ENCODE results near the gene SUSD3. TPM values are rescaled to one million over a fixed set of nuclear protein-coding genes. Genes with fewer than 3 reads are reported as not detected.
A peak's percentile ranks its signal among the peaks of the same experiment; 100 is the strongest.

SUSD3 gene
- total RNA-seq, 2 experiments from 2014 or later, result 27.1 to 28.8 TPM

DNA sequence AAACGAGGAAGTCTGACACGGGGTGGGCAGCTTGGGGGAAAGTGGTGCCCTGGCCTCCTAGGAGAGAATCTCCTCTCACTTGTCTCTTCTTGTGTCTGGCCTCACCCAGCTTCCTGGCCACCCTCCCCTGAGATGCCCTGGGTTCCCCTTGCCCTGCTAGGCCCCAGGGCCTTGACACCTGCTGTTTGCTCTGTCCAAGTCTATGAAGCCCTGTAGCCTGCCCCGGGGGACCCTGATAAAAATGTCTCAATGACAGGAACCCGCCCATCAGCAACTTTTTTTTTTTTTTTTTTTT lies 35.0 kb upstream of the SUSD3 start:
- no peaks in the 10 kb centered on the region for H3K9me3 Mint-ChIP-seq
- H3K27me3 Mint-ChIP-seq, result no peaks in the 10 kb centered on the region
- DNase-seq, result no peak
- H3K36me3 Mint-ChIP-seq, result peaks cover 10% of the 10 kb centered on the region
- H3K4me1 Mint-ChIP-seq, result peaks cover 59% of the 10 kb centered on the region
- peak overlapping the region; percentile 80 for H3K27ac Mint-ChIP-seq
- H3K4me3 Mint-ChIP-seq, result no peak overlapping the region

GRCh38 chr9:93024646-93024910 lies 33.9 kb upstream of the SUSD3 start:
- Mint-ChIP-seq H3K27me3 (no peaks in the 10 kb centered on the region), H3K4me1 (peaks cover 63% of the 10 kb centered on the region), H3K36me3 (peaks cover 10% of the 10 kb centered on the region), H3K4me3 (no peak overlapping the region), H3K27ac (peak overlapping the region; percentile 80), H3K9me3 (no peaks in the 10 kb centered on the region)
- DNase-seq, result no peak

DNA sequence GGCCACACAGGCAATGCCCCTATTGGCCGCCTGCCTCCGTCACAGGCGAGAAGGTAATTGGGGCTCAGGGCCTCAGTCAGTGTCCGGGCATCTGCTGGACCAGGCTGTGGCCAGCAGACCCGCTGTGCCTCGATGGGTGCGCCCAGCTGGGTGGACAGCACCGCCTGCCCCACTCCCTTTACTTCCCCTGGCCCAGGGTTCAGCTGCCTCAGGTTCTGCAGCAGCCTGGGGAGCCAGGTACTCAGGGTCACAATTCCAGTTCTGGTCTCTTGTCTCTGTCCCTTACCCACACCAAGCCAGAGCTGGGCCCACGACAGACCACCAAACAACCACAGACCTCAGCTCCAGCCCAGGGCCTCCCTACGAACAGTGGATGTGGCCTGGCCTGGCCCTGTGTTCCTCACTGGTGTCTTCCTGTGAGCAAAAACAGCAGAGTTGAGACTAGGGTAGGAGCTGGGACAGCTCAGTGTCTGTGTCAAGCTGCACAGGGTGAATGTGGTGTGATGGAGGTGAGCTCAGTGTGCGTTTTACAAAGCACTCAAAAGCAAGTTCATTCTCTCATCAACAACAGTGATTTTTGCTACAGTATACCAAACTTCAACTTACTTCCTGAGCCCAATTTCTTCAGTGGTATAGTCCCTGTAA lies 33.4 kb upstream of the SUSD3 start:
- no peak for DNase-seq
- H3K27me3 Mint-ChIP-seq, result no peaks in the 10 kb centered on the region
- H3K27ac Mint-ChIP-seq, result peak overlapping the region; percentile 90
- H3K4me3 Mint-ChIP-seq, result no peak overlapping the region
- H3K36me3 Mint-ChIP-seq, result peaks cover 14% of the 10 kb centered on the region
- H3K9me3 Mint-ChIP-seq, result no peaks in the 10 kb centered on the region
- H3K4me1 Mint-ChIP-seq, result peaks cover 67% of the 10 kb centered on the region

DNA sequence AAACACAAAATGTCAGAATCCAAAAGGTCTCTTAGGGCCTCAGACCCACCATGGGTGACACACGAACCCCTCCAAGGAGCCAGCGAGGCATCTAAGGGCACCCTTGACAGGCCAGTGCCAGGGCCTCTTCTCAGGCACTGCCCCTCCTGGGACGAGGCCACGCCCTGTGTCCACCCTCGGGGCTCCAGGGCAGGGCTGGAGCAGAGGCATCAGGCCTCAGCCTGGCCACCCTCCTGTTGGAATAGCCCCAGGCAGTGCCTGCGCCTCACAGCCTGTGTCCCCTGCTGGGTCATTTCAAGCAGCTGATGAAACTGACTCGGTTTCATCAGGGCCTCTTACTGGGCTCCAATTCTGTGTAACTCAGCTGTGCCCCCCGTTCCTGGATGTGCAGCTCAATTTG lies 32.8 kb upstream of the SUSD3 start:
- Mint-ChIP-seq H3K9me3 (no peaks in the 10 kb centered on the region), H3K27ac (peak overlapping the region; percentile 90), H3K36me3 (peaks cover 16% of the 10 kb centered on the region), H3K4me1 (peaks cover 63% of the 10 kb centered on the region), H3K4me3 (no peak overlapping the region), H3K27me3 (no peaks in the 10 kb centered on the region)
- DNase-seq, result no peak

DNA sequence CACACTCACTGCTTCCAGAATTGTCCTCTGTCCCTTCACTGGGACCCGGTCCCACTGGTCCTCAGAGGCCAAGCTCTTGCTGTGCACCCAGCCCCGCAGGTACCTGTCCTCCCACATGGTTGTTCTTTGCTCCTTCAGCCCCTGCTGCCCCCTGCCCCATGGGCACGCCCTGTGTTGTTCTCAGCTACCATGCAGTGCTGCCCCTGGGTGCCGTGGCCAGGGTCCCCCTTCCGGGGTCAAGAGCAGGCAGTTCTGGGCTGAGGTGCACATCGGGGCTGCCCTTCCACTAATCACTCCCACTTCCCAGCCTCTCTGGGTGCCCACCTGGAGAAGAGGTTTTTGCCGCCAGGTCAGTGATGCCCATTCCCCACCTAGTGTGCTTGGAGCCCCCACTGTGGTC lies 31.9 kb upstream of the SUSD3 start:
- no peak for DNase-seq
- no peaks in the 10 kb centered on the region for H3K27me3 Mint-ChIP-seq
- H3K27ac Mint-ChIP-seq, result peak overlapping the region; percentile 93
- H3K4me3 Mint-ChIP-seq, result no peak overlapping the region
- no peaks in the 10 kb centered on the region for H3K9me3 Mint-ChIP-seq
- peaks cover 19% of the 10 kb centered on the region for H3K36me3 Mint-ChIP-seq
- H3K4me1 Mint-ChIP-seq, result peaks cover 65% of the 10 kb centered on the region

DNA sequence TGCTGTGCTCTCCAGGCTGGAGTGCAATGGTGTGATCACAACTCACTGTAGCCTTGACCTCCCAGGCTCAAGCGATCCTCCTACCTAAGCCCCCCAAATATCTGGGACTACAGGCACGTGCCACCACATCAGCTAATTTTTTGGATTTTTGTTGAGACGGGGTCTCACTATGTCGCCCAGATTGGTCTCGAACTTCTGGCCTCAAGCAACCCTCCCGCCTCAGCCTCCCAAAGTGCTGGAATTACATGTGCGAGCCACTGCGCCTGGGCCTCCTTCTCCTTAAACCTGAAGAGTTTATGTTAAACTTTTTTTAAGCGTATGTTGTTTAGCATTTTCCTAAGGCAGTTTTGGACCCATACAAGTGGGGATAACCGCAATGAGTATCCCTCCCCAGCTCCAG lies 30.8 kb upstream of the SUSD3 start:
- H3K9me3 Mint-ChIP-seq, result no peaks in the 10 kb centered on the region
- H3K4me3 Mint-ChIP-seq, result peak overlapping the region; percentile 66
- H3K27ac Mint-ChIP-seq, result peak overlapping the region; percentile 93
- DNase-seq, result no peak
- peaks cover 65% of the 10 kb centered on the region for H3K4me1 Mint-ChIP-seq
- peaks cover 19% of the 10 kb centered on the region for H3K36me3 Mint-ChIP-seq
- no peaks in the 10 kb centered on the region for H3K27me3 Mint-ChIP-seq

DNA sequence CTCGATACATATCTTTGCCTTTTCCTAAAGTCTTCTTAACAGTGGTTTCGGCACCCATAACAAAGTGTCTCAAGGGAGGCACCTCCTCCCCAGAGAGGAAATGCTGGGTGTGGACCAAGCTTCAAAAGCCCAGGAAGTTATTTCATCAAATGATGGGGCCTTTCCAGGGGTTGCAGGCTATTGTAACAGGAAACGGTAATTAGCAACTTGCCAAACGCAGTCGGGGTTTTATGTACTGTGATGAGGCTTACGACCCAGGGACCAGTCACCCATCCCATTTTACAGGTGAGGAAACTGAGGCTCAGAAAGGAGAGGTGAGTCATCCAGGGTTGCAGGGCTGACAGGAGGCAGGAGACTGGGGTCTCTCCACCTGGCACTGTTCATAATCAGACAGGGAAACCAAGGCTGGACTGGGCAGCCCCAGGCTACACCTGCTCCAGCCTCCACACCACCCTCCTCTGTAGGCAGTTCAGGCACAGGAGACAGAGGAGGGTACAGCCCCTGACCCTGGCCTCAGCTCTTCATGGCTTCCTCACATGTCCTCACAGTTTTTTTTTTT lies 30.0 kb upstream of the SUSD3 start:
- Mint-ChIP-seq H3K4me3 (peak overlapping the region; percentile 66), H3K27me3 (no peaks in the 10 kb centered on the region), H3K9me3 (no peaks in the 10 kb centered on the region), H3K36me3 (peaks cover 17% of the 10 kb centered on the region), H3K27ac (peak overlapping the region; percentile 93), H3K4me1 (peaks cover 62% of the 10 kb centered on the region)
- peak; percentile 44 for DNase-seq

DNA sequence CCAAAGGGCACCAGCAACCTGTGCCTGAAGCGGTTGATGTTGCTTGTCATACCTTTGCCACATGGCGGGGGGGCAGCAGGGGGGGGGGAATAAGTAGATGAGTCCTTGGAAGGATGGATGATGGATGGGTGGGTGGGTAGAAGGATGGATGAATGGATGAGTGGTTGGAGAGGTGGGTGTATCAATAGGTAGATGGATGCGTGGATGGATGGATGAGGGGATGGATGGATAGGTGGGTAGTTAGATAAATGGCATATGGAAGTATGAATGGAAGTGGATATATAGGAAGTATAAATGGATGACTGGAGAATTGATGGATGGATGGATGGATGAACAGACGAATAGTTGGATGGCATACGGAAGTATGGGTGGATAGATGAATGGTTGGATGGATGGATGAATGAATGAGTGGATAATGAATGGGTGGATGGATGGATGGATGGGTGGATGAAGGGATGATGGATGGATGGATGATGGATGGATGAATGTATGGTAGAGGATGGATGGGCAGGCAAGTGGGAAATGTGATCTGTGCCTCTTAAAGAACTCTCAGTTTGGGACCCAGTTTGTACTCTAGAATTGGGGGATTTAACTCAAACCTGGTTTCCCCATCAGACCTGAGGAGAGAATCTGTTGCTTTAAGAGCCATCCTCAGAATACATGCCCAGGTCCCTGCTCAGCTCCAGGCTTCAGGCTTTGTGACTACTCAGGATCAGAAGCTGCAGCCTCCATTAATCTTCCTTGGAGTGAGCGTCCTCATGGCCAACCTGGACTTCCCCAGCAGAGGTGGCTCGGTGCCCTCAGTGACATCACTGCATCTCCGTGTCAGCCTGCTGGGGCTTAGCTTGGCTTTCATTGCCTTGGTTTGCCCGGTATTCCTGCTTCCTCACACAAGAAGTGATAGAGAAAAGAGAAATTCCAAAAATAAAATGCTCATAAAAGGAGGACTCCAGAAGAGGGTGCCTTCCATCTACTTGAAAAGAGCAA lies 27.6 kb upstream of the SUSD3 start:
- H3K4me3 Mint-ChIP-seq, result no peak overlapping the region
- H3K27ac Mint-ChIP-seq, result no peak overlapping the region
- H3K36me3 Mint-ChIP-seq, result peaks cover 17% of the 10 kb centered on the region
- H3K9me3 Mint-ChIP-seq, result no peaks in the 10 kb centered on the region
- peaks cover 53% of the 10 kb centered on the region for H3K4me1 Mint-ChIP-seq
- DNase-seq, result no peak
- H3K27me3 Mint-ChIP-seq, result no peaks in the 10 kb centered on the region

DNA sequence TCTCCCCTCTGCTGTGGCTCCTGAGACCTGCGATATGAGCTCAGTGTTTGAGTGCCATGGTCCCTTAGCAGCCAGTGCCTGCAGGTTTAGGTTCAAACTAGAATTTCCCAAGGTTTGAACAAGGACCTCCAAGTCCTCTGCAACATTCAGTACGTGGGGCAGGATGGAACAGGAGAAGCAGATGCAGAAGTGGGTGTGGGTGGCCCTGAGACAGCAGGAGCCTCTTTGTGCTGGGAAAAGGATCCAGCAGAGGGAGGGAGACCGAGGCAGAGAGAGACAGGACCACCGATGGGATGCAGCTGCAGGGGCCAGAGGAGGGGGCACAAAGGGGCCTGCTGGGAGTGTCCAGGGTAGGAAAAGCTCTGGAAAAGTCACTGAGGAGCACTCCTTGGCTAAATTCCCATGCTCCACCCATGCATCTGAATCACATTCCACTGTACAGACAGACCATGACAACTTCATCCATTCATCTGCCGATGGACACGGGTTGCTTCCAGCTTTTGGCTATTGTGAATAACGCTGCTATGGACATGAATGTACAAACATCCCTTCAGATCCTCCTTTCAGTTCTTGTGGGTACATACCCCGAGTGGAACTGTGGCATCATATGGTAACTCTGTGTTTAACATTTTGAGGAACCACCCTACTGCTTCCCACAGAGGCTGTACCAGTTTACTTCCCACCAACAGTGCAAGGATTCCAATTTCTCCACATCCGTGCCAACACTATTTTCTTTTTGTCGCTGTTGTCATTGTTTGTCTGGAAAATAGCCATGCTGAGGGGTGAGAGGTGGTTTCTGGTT lies 26.7 kb upstream of the SUSD3 start:
- H3K4me1 Mint-ChIP-seq, result peaks cover 52% of the 10 kb centered on the region

DNA sequence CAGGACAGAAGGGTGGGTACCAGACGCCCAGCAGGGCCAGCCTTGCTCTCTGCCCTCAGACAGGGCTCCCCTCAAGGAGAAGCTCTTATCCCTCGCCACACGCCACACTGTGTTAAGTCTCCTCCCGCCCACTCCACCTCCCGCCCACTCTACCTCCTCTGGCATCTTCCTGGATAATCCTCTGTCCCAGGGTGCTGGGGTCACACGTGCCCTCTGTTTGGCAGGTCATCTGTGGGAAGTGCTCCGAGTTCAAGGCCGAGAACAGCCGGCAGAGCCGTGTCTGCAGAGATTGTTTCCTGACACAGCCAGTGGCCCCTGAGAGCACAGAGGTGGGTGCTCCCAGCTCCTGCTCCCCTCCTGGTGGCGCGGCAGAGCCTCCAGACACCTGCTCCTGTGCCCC lies 26.0 kb upstream of the SUSD3 start:
- Mint-ChIP-seq H3K27me3 (no peaks in the 10 kb centered on the region), H3K4me1 (peaks cover 52% of the 10 kb centered on the region), H3K27ac (peak overlapping the region; percentile 72), H3K36me3 (peaks cover 15% of the 10 kb centered on the region), H3K9me3 (no peaks in the 10 kb centered on the region), H3K4me3 (no peak overlapping the region)
- DNase-seq, result no peak

More for the DNA sequence above, 26.7 kb upstream of the SUSD3 start:
- peaks cover 16% of the 10 kb centered on the region for H3K36me3 Mint-ChIP-seq
- no peak for DNase-seq
- H3K27me3 Mint-ChIP-seq, result no peaks in the 10 kb centered on the region
- peak overlapping the region; percentile 29 for H3K27ac Mint-ChIP-seq
- H3K4me3 Mint-ChIP-seq, result no peak overlapping the region
- no peaks in the 10 kb centered on the region for H3K9me3 Mint-ChIP-seq

GRCh38 chr9:93033531-93033930 lies 25.0 kb upstream of the SUSD3 start:
- Mint-ChIP-seq H3K27ac (peak overlapping the region; percentile 78), H3K36me3 (peaks cover 15% of the 10 kb centered on the region), H3K4me1 (peaks cover 47% of the 10 kb centered on the region), H3K9me3 (no peaks in the 10 kb centered on the region), H3K4me3 (no peak overlapping the region), H3K27me3 (no peaks in the 10 kb centered on the region)
- DNase-seq, result no peak

DNA sequence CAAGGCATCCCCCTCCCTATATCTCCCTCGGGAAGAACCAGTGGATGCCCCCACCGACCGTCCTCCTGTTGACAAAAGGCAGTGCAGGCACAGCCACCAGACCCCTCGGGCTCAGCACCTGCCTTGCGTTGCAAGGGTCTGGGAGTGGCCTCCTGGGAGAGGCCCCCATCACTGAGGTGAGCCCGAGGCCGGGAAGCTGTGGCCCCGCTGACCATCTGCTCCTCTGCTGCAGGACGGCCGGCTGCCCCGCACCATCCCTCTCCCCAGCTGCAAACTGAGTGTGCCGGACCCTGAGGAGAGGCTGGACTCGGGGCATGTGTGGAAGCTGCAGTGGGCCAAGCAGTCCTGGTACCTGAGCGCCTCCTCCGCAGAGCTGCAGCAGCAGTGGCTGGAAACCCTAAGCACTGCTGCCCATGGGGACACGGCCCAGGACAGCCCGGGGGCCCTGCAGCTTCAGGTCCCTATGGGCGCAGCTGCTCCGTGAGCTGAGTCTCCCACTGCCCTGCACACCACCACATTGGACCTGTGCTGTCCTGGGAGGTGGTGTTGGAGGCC lies 23.3 kb upstream of the SUSD3 start:
- H3K36me3 Mint-ChIP-seq, result peaks cover 6% of the 10 kb centered on the region
- no peak overlapping the region for H3K4me3 Mint-ChIP-seq
- H3K4me1 Mint-ChIP-seq, result peaks cover 35% of the 10 kb centered on the region
- H3K27ac Mint-ChIP-seq, result no peak overlapping the region
- DNase-seq, result no peak
- no peaks in the 10 kb centered on the region for H3K9me3 Mint-ChIP-seq
- no peaks in the 10 kb centered on the region for H3K27me3 Mint-ChIP-seq

- no peak for DNase-seq
- Mint-ChIP-seq H3K4me3 (no peak overlapping the region), H3K27me3 (no peaks in the 10 kb centered on the region), H3K27ac (no peak overlapping the region), H3K36me3 (peaks cover 3% of the 10 kb centered on the region), H3K4me1 (peaks cover 32% of the 10 kb centered on the region), H3K9me3 (no peaks in the 10 kb centered on the region)
Observed at GRCh38 chr9:93035821-93036351, 22.6 kb upstream of the SUSD3 start.

DNA sequence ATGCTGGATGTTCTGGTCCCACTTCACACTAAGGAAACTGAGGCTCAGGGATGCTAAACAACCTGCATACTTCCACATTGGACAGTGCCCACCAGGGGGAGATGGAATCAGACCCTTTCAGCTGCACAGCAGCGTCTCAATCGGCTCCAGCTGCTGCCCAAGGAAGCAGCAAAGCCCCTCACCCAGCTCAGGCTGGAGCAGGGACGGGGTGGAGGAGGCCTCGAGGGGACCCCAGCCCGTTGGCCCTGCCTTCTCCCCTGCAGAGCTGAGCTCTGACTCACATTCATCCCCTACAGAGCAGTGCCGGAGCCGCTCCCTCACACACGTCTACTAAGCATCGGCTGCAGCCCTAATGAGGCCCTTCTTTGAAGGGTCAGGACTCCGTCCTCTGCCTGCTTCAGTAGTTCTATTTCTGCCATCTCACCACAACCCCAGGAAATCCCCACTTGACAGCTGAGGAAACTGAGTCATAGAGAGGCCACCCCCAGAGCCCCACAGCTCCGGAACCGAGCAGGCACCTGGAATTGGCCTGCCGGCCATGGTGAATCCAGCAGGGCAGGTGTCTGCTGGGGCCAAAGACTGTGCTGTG lies 21.5 kb upstream of the SUSD3 start:
- Mint-ChIP-seq H3K4me1 (peaks cover 35% of the 10 kb centered on the region), H3K4me3 (no peak overlapping the region), H3K27ac (peak overlapping the region; percentile 74), H3K36me3 (peaks cover 4% of the 10 kb centered on the region), H3K9me3 (peaks cover 6% of the 10 kb centered on the region), H3K27me3 (no peaks in the 10 kb centered on the region)
- no peak for DNase-seq
